Measurements from ENCODE around the gene CD300LG.
A peak's percentile ranks its signal among the peaks of the same experiment; 100 is the strongest.
"Not testable (repeated sequence)": the region's sequence is repeated elsewhere in the genome, so short reads cannot be mapped to it uniquely, and the experiment has no call there.

CD300LG gene

DNA sequence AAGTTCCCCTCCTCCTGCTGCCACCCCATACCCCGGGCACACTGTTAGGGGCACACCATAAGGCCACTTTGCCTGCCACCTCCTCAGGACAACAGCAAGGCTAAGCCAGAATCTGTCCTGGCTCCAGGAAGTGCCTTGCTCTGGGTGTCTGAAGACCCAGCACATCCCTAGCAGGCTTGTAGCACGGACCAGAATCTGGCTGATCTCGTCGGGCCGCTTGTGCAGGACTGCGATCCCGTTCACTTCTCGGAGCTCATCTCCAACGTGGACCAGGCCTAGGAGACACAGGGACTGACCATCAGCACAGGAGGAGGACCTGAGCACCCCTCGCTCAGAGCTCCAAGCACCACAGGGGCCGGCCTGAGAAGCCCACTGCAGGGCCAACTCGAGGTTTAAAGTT, 21.4 kb upstream of the CD300LG start:
- no peak for DNase-seq (ENCODE audit: low read depth in 2 of 2)

DNA sequence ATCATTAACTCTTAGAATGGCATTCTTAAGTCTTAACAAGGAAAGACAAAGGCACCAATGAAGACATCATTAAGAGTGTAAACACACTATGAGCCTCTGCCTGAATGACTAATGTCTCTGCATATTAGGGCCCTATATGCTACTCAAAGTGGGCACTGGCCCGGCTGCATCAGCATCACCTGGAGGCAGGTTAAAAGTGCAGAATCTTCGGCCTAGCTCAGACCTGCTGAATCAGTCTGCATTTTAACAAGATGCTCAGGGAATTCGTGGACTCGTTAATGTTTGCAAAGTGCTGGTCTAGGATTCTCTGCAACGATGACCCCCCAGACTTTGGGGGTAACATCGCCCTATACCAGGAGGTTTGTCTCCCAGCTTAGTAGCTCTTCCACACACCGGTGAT, 20.8 kb upstream of the CD300LG start:
- DNase-seq (ENCODE audit: low read depth in 2 of 2) = no peak

DNA sequence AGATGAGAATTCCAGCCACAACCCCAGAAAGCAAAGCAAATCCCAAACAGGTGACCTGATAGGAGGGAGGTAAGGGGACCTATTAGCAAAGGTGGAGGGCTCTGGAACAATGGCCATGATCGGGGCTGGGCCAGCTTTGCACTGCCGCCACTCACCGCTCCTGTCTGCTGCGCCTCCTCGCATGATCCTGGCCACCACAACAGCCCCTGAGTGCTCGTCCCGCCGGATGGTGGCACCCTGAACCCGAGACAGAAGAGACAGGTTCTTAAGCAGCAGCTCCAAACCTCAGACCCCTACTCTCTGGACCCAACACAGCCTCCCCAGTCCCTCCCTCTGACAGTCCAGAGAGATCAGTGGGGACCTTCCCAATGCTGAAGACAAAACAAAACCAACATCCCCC, 19.4 kb upstream of the CD300LG start:
- DNase-seq (ENCODE audit: low read depth in 2 of 2) = no peak

DNA sequence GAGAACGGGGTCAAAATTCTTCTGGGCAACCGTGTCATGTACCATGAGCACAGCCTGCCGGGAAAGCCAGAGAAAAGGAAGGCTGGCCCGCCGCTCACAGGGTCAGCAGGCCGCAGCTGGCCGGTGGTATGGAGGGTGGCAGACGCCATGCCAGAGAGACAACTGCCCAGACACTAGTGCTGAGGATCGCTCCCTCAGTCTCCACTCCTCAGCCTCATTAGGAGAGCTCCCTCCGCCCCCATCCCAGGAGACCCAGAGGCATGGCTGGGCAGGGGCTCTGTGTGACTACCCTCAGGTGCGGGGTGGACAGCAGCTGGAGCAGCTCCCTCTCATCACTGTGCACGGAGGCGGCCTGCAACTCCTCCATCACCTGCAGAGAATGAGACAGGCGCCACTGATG, 17.2 kb upstream of the CD300LG start:
- DNase-seq (ENCODE audit: low read depth in 2 of 2) = no peak

DNA sequence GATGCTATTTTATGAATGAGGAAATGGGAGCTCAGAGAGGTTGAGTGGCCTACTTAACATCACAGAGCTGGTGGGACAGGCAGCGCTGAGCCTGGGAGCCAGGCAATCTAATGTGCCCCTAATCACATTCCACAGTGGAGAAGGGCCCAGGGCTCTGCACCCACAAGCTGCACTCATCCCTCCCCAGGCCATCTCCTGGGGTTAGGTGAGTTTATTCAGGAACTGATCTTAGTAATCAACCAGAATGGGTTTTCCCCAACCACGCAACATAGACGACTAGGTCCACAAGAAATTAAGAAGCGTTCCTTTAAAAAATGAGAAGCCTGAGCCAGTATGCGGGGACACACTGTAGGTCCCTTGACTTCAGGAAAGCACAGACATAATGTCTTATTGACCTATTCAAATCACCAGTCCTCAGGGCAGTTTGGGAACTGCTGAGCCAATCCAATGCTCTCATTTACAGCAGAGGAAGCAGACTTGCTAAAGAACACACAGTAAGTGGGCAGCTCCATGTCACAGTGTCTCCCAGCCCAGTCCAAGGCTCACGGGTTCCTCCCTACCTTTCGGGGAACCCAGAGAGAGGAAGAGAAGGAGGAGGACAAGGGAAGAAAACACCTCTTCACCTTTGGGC, 16.4 kb upstream of the CD300LG start:
- DNase-seq (ENCODE audit: low read depth in 2 of 2) = no peak

DNA sequence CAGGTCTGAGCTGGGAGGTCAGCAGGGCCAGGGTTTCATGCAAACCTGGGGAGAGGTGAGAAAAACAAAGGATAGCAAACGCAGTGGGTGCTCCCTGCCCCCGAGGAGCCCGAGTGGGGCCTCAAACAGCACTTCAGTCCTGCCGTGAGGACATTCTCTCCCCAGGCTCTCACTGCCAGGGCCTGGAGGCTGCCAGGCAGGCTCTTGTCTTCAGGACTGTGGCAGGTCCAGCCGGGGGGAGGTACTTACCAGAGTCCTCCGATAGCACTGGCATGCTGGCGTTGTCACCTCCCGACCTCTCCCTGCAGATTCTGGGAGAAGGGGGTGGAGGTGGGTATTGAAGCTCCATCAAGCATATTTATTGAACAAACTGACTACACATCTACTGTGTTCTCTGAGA, 15.3 kb upstream of the CD300LG start:
- no peak for DNase-seq (ENCODE audit: low read depth in 2 of 2)

DNA sequence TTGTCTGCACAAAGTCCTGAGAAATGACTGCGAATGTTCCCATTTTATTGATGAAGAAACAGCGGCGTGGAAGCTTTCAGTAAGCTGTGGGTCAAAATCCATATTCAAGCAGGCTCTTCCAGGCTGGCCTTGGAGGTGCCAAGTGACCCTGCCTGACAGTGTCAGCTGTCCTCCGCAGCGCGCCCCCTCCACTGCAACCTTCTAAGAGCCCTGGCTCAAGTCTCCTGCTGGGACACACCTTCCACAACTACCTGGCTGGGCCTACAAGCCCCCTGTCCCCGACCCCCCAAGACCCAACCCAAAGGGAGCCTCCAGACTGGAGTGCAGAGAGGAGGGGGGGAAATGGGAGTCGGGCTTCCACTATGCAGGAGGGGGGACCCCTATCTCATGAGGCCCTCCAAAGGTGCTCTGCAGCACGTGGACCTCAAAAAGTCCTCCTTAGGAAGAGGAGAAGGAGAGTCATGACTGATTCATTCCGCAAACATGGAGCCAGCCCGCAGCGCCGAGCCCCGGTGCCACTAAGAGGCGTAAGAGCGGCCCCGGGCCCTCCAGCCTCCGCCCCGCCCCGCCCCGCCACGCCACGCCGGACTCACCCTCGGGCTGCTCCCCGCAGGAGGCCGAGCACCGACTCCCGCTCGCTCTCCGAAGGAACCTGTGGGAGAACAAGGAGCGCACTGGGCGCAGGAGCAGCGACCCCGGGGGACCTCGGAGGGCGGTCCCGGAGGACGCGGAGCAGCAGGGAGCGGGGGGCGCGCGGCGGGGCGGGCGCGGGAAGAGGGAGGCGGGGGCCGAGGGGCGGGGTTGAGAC, 14.6 kb upstream of the CD300LG start:
- DNase-seq (ENCODE audit: low read depth in 2 of 2) = peak in 1 of 2 experiments; percentile 10

DNA sequence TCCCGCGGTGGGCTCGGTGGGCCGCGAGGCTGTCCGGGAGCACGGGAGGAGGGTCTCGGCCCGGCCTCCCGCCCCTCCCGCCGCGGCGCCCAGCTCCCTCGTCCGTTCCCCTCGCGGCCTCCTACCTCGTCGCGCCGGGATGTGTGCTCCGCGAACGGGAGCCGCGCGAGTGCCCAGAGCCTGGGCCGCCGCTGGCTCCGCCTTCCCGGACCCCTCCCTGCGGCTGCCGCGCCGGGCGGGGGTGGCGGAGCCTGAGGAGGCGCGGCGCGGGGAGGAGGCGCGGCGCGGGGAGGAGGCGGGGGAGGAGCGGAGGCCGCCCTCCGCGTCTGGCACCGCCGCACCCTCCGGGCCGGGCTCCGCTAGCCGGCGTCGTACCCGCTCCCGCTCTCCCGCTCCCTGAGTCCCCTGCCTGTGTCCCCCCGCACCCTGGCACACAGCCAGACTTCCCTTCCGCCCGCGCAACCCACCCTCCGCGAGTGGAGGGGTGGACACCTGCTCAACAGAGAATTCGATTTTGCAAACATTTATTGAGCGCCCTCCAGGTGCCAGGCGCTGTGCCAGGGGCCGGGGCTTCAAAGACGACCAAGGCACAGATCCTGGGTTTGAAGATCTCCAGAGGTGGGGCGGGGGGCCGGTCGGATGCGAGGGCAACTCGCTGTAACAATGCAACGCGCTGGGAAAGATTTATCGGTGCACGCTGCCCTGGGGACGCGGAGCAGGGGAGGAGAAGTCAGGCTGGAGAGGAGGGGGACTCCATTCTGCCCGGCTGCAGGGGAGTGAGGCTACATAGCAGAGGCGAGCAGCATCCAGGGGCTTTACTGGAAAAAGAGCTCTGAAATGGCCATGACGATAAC, 13.8 kb upstream of the CD300LG start, which contains the start of gene MPP3:
TSS of gene MPP3 (minus strand) at position 171 of the 854 bp plus-strand sequence. CDS start 1,240 bp downstream, outside the sequence.
- peak in 1 of 2 experiments; percentile 24 for DNase-seq (ENCODE audit: low read depth in 2 of 2)

DNA sequence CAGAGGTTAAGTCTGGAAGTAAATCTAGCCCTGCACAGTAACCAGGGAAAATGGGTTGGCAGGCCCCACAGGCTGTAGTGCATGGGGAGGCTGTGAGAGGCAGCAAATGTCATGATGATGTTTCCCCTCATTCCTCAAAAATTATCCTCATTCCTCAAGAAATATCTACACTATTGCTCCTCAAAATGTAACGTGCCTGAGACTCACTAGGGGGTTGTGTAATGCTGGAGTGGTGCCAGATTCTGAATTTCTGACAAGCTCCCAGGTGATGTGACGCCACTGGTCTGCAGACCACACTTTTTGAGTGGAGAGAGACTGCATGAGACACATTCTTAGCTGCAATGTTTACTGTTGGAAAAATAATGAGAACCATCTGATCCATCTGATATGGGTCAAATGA, 12.9 kb upstream of the CD300LG start:
- no peak for DNase-seq (ENCODE audit: low read depth in 2 of 2)

DNA sequence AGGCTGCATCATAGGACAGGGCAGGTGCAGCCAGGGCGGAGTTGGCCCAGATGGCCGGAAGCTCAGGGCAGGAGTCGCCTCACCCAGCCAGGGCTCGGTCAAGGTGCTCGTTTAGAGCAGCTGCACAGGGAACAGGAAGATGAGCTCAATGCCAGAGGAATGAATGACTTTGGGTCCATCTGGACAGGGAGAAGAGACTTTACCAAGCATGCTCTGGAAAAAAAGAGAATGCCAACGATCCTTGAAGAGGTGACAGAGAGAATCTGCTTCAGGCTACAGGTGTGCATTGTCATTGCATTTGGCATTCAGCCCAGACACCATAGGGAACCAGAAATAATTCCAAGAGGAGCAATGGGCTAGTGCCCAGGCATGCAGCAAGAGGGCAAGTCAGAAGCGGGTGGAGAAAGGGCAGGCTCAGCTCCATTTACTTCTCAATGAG, 7.3 kb upstream of the CD300LG start:
- no peak for DNase-seq (ENCODE audit: low read depth in 2 of 2)

DNA sequence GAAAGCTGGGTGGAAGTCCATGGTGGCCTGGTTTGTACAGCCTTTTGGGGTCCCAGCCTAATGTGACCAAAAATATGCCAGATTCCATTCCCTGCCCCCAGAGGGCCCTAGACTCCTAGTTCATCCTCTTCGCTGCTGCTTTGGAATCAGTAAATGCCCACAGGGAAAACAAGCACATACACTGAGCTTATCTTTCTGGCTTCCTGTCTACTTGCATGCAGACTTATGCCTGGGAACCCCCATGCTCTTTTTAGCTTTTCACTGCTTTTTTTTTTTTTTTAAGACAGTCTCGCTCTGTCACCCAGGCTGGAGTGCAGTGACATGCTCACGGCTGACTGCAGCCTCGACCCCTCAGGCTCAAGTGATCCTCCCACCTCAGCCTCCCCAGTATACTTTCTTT, 6.2 kb upstream of the CD300LG start:
- no peak for DNase-seq (ENCODE audit: low read depth in 2 of 2)

DNA sequence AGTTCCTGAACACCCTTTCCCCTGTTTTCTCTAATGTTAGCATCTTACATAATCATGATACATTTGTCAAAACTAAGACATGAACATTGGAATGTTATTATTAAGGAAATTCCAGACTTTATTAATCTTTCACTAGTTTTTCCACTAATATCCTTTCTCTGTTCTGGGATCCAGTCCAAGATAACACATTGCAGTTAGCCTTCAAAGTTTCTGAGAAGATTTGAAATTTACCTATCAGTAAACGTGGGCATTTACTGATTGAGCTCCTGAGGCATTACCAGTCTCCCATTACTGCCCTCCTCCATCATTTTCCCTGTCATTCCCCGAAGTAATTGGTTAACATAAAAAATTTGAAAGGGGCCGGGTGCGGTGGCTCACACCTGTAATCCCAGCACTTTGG, 5.7 kb upstream of the CD300LG start:
- DNase-seq (ENCODE audit: low read depth in 2 of 2) = no peak

DNA sequence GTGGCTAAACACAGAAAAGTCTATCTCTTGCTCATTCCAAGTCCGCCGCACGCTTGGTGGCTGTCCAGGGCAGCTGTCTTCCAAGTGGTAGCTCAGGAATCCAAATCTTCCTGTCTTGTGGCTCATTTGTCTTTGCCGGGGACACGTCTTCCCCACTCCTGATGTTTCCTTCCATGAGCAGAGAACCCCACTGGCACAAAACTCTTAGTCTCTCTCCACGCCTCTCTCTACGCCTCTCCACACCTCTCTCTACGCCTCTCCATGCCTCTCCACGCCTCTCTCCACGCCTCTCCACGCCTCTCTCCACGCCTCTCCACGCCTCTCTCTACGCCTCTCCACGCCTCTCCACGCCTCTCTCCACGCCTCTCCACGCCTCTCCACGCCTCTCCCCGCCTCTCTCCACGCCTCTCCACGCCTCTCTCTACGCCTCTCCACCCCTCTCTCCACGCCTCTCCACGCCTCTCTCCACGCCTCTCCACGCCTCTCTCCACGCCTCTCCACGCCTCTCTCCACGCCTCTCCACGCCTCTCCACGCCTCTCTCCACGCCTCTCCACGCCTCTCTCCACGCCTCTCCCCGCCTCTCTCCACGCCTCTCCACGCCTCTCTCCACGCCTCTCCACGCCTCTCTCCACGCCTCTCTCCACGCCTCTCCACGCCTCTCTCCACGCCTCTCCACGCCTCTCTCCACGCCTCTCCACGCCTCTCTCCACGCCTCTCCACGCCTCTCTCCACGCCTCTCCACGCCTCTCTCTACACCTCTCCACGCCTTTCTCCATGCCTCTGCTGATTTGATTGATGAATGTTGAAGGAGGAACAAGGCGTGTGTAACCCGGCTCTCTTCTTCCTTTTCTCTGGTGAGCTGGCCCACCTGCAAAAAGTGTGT, 4.6 kb upstream of the CD300LG start:
- DNase-seq (ENCODE audit: low read depth in 2 of 2) = not testable (repeated sequence)

DNA sequence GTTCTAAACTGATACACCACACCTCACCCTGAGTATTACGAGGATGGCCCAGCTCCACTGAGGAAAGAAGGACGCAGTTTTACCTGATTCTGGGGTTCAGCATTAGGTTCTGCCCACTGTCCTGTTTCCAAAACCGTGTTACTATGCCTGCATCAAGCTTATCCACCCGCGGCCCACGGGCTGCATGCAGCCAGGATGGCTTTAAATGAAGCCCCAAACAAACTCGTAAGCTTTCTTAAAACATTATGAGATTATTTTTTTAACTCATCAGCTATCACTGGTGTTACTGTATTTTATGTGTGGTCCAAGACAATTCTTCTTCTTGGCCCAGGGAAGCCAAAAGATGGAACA, 4.0 kb upstream of the CD300LG start:
- DNase-seq (ENCODE audit: low read depth in 2 of 2) = no peak

DNA sequence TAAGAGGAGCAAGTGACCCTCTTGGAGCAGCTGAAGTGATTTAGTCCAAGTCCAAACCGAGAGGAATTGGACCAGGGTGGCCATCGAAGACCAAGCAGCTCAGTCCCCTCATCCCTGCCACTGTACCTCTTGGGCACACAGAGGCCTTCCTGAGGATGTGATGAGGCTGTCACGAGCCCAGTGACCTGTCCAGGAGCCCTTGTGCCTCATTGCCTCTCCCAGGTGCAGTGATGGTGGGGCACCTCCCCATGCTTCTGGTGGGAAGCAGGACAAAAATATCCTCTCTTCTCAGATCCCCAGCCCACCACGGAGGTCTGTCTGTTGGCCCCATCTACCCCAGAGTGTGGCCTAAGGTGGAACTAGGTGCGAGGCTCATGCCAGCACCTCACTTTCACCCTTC, 2.7 kb upstream of the CD300LG start:
- no peak for DNase-seq (ENCODE audit: low read depth in 2 of 2)

DNA sequence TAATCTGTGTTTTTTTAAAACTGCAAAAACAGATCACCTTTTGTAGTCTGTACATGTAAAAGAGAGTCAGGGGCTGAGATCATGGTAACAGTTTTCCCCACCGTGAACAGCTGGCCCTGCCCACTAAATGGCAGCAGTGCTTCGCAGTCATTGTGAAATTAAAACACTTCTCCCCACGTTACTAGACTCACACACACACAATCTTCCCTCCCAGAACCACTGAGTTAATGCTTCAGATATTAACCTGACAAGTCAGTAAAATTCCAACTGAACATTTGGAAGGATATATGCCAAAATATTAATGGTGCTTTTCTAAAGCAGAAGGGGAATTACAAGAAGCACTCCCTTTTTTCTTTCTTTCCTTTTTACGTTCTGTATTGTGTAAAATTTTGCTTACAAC, 1.2 kb upstream of the CD300LG start:
- no peak for DNase-seq (ENCODE audit: low read depth in 2 of 2)

DNA sequence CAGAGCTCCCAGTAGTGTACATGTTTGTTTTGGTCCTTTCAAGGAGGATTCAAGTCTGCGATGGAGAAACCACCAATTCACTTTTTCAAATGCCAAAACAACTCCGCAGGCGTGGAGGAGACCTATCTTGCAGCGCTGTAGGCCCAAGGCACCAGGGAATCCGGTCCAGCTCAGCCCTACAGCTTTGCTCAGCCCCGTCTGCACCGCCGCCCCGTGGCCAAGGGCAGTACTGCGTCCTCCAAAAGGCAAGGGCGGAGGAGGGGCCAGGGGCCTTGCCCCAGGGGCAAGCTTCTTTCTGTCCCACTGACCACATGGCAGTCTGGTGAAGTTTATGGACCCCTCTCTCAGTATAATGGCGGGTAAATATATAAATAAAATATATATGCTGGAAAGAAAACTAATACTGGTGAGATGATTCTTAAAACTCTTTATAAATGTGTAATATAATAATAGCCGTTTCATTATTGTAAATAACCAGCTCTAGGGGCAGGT, 709 bp upstream of the CD300LG start:
- peak; percentile 50 to 77 for DNase-seq (ENCODE audit: low read depth in 2 of 2)

DNA sequence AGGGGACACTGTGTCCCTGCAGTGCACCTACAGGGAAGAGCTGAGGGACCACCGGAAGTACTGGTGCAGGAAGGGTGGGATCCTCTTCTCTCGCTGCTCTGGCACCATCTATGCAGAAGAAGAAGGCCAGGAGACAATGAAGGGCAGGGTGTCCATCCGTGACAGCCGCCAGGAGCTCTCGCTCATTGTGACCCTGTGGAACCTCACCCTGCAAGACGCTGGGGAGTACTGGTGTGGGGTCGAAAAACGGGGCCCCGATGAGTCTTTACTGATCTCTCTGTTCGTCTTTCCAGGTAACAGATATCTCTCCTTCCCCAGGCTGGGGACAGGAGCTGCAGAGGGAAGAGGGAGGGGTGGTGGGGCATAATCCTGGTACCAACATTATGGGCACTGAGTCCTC, 1.6 kb downstream of the CD300LG start:
- DNase-seq (ENCODE audit: low read depth in 2 of 2) = no peak

DNA sequence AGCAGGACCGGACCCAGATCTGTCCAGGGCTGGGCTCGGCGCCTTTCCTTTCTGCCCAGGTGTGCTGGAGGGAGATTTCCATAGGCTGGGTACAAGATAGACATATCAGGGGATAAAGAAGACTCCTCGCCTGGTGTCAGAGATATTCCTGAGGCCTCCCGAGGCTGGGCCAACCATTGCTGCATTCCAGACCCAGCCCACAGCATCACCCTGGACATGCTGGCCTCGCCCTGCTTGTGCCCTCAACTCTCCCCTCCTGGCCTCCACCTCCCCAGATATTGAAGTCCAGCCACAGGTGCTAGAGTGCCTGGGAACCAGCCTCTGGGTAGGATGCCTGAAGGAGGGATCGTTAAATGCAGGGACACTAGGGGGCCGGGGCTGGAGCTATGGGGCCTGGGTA, 2.1 kb downstream of the CD300LG start:
- DNase-seq (ENCODE audit: low read depth in 2 of 2) = no peak

DNA sequence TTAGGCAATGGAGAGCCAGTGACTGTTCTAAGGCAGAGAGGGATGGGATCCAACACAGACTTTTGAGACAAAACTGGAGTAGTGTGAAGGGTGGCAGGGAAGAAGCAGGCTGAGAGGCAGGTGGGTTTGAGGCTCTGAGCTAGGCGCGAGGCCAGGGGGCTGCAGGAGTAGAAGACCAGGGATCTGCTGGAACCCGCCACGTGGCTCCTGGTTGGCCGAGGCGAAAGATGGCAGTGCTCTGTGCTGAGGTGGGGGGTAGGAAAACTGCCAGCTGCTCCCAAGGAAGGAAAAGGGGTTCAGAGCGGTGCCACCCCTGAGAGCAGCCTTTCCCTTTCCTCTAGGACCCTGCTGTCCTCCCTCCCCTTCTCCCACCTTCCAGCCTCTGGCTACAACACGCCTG, 5.6 kb downstream of the CD300LG start:
- no peak for DNase-seq (ENCODE audit: low read depth in 2 of 2)

DNA sequence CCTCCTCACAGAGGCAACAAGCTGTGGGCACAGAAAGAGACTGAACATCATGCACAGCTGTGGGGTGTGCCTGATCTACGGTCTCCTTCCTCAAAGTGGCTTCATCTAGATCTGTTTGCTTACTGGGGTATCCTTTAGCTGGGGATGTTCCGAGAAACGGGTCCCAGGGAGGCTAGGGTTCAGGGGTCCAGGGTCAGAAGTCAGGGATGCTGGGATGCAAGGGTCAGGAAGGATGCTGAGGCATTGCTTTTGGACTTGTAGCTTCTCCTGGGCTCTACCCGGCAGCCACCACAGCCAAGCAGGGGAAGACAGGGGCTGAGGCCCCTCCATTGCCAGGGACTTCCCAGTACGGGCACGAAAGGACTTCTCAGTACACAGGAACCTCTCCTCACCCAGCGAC, 6.6 kb downstream of the CD300LG start:
- no peak for DNase-seq (ENCODE audit: low read depth in 2 of 2)
